Cardiac muscle cell (in vitro differentiated cells and primary cell): ENCODE results near the gene AIFM1. TPM values are rescaled to one million over a fixed set of nuclear protein-coding genes. Genes with fewer than 3 reads are reported as not detected.

Source experiments
- DNase-seq, 2 donors: peaks; one replicate each; pipeline versions ENCODE4 v3.0.0 to v3.0.0-alpha.2; 2010 to 2017; ENCODE audit warnings: low read depth in 1 of 2, low spot score in 1 of 2
- H3K27ac ChIP-seq: fragments of 200-600 bp; sonication (generic); 2 replicates; pipeline ENCODE4 v1.5.1; 2016
- H3K27me3 ChIP-seq: fragments of 200-600 bp; sonication (generic); 2 replicates; pipeline ENCODE4 v1.6.0; 2016; ENCODE audit warnings: control low read depth
- H3K36me3 ChIP-seq: fragments of 200-600 bp; sonication (generic); 2 replicates; pipeline ENCODE4 v1.5.1; 2016; ENCODE audit warnings: control low read depth
- H3K4me1 ChIP-seq: fragments of 200-600 bp; sonication (generic); 2 replicates; pipeline ENCODE4 v1.8.1; 2017; ENCODE audit warnings: low read depth, mild to moderate bottlenecking, mixed run types
- H3K4me3 ChIP-seq: fragments of 200-600 bp; sonication (generic); 2 replicates; pipeline ENCODE4 v1.5.1; 2016; ENCODE audit warnings: mild to moderate bottlenecking
- H3K9me3 ChIP-seq: fragments of 200-600 bp; sonication (generic); 2 replicates; pipeline ENCODE4 v1.5.1; 2017; ENCODE audit warnings: low read depth, mild to moderate bottlenecking, control low read depth
- polyA plus RNA-seq: library from polyadenylated mRNA; unstranded; fragments of >200 nt; fragmentation: Nextera tagmentation; extraction: Ambion mirVana; gene quantifications from 2 replicates; pipeline ENCODE4 v1.2.1, GENCODE V29; 2016
- total RNA-seq: library from RNA; depleted of rRNA; stranded (reverse); fragments of >200 nt; gene quantifications from 2 replicates; pipeline ENCODE4 v1.2.3, GENCODE V29; 2016
- TF ChIP-seq, protein P1 (sequence below): IDR thresholded peaks from 2 replicates; pipeline ENCODE4 v1.5.1; 2012; ENCODE audit warnings: low read depth, mild to moderate bottlenecking, low read length

AIFM1 gene
- total and polyA plus RNA-seq, 2 experiments from 2014 or later, result 53.6 to 184 TPM

DNA sequence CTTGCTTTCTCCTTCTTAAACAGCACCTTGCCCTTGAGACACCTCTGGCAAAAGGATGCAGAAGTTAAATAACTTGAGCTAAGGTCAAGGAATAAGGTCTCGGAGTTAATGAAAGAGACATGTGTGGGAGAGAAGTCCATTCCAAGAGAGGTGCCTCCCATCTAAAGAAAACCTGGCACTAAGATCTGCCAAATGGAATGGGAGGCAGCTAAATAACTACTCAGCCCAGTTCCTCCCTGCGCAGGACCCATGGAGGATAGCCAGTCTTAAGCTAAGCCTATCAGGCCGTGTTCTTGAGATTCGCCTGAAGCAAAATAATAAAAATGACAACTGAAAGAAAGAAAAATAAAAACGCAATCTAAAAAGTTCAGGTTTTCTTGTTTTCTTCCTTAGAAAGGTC is 34.7 kb downstream of the AIFM1 start:
- Histone ChIP-seq H3K4me1 (no peaks in the 10 kb centered on the region), H3K4me3 (no peak overlapping the region), H3K36me3 (peaks cover 9% of the 10 kb centered on the region), H3K27ac (no peak overlapping the region), H3K27me3 (no peaks in the 10 kb centered on the region), H3K9me3 (peaks cover 2% of the 10 kb centered on the region)
- DNase-seq, result no peak
- TF ChIP-seq, protein P1, sequence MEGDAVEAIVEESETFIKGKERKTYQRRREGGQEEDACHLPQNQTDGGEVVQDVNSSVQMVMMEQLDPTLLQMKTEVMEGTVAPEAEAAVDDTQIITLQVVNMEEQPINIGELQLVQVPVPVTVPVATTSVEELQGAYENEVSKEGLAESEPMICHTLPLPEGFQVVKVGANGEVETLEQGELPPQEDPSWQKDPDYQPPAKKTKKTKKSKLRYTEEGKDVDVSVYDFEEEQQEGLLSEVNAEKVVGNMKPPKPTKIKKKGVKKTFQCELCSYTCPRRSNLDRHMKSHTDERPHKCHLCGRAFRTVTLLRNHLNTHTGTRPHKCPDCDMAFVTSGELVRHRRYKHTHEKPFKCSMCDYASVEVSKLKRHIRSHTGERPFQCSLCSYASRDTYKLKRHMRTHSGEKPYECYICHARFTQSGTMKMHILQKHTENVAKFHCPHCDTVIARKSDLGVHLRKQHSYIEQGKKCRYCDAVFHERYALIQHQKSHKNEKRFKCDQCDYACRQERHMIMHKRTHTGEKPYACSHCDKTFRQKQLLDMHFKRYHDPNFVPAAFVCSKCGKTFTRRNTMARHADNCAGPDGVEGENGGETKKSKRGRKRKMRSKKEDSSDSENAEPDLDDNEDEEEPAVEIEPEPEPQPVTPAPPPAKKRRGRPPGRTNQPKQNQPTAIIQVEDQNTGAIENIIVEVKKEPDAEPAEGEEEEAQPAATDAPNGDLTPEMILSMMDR, result no peak

DNA sequence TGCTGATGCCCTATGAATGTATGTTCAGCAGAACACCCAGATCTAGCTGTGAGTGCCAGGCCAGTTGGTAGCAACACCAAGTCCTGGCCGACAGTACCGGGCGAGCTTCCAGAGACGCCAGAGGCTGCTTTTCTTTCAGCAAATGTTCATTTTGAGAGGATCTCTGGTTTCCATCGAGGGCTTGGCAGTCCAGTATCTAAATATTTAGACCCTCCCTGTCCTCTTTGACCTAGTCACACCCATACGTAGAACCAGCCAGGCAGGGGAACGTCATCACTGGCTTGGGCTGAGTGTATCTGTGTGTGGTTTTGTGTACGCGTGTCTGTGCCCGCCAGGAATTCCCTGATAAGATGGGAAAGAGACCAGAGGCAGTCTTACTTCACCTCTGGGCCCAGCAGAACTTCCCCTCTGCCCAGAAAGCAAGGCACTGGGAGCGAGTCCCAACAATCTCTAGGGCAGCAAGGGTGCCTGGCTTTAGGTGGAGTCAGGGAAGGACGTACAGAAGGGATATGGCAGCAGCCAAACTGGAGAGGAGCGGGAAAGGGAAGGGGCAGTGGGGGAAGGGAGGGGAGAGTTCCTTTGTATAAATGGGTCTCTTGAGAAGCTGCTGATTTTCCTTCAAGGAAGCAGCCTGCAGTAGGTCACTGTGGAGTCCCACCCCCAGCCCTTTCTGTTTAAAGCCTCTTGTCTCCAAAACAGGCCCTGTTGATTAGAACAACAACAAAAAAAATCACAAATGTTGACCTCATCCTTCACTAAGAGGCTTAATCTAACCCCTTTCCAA is 40.4 kb downstream of the AIFM1 start:
- H3K4me1 ChIP-seq, result no peaks in the 10 kb centered on the region
- H3K27me3 ChIP-seq, result no peaks in the 10 kb centered on the region
- peaks cover 3% of the 10 kb centered on the region for H3K36me3 ChIP-seq
- H3K27ac ChIP-seq, result no peak overlapping the region
- H3K9me3 ChIP-seq, result no peaks in the 10 kb centered on the region
- H3K4me3 ChIP-seq, result no peak overlapping the region
- TF ChIP-seq, protein P1, result no peak
- peak in 1 of 2 donors; percentile 94 for DNase-seq

DNA sequence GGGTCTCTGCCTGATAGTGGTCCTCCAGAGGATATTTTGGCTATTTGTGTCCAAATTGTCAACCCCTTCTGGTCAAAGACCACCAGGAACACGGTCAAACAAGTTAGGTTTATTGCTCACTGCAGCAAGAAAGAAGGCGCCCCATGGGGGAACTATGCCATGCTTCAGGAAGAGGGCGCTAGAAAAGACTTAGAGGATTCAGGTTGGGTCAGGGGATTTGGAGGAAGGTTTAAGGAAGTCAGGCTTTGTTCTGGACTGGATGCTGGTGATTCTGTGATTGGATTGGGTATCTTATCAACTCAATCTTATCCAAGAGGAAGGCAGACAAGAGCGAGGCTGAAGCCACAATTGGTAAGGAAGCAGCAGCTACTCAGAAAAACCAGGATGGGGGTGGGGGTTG is 41.1 kb downstream of the AIFM1 start:
- Histone ChIP-seq H3K27me3 (no peaks in the 10 kb centered on the region), H3K27ac (no peak overlapping the region), H3K4me1 (no peaks in the 10 kb centered on the region), H3K4me3 (no peak overlapping the region), H3K36me3 (peaks cover 3% of the 10 kb centered on the region), H3K9me3 (no peaks in the 10 kb centered on the region)
- DNase-seq, result no peak
- TF ChIP-seq, protein P1, result no peak

DNA sequence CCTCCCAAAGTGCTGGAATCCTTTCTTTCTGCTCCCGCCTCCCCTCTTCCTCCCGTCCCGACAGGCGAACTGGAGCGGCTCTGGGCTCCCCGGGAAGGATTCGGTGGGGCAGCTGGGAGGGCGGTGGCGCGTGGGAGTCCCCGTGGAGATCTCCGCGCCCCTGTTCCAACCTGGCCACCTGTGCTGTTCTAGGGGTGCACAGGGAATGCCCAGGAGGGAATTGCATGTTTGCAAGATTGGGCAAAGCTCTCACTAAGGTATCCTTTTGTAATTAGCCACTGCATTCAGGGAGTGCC is 44.2 kb downstream of the AIFM1 start:
- no peaks in the 10 kb centered on the region for H3K27me3 ChIP-seq
- no peak overlapping the region for H3K27ac ChIP-seq
- no peak overlapping the region for H3K4me3 ChIP-seq
- DNase-seq, result no peak
- no peaks in the 10 kb centered on the region for H3K9me3 ChIP-seq
- no peaks in the 10 kb centered on the region for H3K4me1 ChIP-seq
- no peaks in the 10 kb centered on the region for H3K36me3 ChIP-seq
- TF ChIP-seq, protein P1, result no peak

DNA sequence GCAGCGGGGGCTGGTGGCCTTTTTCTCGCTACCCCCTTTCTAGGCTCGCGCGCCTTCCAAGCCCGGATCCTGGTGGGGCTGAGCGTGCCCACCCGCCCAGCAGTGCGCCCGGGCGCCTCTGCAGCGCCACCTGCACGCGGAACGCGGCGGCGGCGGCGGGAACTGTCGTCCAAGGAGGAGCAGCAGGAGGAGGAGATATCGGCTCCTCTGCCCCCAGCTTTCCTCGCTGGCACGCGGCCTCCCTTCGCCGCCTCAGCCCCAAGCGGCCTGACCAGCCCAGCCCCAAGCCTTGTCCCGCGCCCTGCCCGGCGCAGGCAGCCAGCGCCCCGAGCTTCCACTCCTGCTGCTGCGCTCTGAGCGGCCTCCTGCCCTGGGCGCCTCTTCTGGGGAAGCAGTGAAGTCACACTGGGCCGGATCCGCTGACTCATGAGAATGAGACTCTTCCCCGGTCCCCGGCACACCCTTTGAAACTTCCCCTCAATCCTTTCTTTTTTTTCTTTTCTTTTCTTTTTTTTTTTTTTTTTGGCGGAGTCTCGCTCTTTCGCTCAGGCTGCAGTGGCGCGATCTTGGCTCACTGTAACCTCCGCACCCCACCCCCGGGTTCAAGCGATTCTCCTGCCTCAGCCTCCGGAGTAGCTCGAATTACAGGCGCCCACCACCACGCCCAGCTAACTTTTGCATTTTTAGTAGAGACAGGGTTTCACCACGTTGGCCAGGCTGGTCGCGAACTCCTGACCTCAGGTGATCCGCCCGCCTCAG is 44.7 kb downstream of the AIFM1 start:
- TF ChIP-seq, protein P1, result peak; percentile 57
- Histone ChIP-seq H3K9me3 (no peaks in the 10 kb centered on the region), H3K27me3 (no peaks in the 10 kb centered on the region), H3K27ac (no peak overlapping the region), H3K4me1 (no peaks in the 10 kb centered on the region), H3K36me3 (no peaks in the 10 kb centered on the region), H3K4me3 (peak overlapping the region; percentile 19)
- DNase-seq, result peak; percentile 71 to 79
